ENCODE data around the gene SPATC1L.

Gene SPATC1L

DNA sequence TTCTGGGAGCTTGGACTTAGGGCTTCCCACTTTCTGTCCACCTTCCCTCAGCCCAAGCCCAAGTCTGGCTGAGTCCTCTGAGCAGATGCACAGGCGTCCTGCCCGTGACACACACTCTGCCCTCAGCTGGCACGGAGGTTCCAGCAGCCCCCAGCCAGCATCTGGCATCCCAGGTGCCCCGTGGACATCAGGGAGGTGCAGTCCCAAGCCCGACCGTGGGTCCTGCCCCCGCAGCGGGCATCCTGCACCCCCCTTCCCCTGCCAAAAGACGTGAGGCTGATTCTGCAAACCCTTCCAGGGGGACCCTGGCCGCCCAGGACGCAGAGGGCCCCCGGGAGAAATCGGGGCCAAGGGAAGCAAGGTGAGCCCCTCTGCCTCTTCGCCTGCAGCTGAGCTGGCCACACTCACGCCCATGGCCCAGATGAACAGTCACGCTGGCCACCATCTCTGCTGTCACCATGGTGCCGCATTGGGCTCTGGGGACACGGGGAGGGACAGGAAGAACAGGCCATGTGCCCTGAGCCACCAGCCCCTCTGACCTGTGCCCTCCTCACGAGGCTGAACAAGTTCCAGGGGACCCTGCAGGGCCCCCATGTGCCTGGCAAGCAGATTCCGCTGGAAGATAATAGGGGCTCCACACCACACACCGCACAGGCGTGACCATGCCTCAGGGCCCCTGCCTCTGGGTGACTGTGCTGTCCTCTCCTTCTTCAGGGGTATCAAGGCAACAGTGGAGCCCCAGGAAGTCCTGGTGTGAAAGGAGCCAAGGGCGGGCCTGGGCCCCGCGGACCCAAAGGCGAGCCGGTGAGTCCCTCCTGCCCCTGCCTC, 65.7 kb downstream of the SPATC1L start:
- peak; percentile 42 for DNase-seq

DNA sequence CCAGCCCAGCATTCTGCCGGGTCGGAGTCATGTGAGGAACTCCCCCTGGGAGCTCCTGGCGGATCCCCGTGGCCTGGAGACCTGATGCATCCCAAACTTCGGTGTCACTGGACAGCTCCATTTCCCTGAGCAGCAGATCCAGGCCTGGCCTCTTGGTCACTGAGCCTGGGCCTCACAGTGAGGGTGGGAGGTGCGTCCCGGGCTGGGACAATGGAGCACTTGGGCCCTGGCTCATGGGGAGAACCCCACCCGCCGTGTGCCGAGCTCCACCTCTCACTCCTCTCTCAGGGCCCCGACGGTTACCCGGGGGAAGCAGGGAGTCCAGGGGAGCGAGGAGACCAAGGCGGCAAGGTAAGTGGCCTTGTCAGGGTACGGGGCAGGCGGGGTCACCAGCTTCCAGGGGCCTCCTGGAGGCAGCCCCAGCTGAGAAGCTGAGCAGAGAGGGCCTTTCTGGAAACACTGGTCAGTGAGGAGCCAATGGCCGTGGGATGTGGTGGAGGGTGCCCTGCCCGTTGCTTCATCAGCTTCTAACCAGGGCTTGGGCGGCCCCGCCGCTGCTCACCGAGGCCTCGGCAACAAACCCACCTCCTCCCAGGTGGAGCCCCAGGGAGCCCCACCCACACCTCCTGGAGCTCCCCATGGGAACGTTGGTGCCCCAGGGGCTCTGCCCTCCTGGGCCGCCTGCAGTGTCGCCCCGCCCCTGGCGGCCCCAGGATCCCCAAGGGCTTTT, 66.5 kb downstream of the SPATC1L start:
- no peak for DNase-seq

DNA sequence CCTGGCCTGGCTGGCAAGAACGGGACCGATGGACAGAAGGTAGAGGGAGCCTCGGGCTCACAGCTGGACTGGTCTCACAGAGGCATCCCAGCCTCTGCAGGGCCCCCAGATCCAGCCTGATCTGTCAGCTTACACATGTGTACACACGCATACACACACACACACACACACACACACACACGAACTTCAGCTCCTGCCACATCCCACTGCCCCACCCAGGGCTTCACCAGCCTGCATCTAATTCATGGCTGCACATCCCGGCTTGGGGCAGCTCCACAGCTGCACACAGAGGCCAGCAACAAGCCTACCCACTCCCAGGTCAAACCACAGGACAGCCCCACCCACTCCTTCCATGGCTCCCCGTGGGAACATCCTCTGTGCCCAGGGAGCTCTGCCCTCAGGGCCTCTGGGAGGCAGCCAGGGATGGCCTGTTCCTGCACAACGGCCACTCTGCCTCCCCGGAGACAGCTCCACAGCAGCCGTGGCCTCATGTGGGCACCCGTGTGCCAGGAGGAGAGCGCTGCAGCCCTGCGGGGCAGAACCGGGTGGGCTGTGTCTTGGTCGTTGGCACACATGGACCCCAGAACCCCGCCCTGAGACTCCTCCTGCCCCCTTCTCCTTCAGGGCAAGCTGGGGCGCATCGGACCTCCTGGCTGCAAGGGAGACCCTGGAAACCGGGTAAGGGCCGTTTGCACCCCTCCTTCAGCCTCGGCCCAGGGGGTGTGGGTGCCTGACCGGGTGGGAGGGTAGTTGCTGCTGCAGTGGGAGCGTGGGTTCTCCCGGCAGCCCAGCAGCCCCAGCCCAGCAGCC, 67.3 kb downstream of the SPATC1L start:
- DNase-seq, result no peak

DNA sequence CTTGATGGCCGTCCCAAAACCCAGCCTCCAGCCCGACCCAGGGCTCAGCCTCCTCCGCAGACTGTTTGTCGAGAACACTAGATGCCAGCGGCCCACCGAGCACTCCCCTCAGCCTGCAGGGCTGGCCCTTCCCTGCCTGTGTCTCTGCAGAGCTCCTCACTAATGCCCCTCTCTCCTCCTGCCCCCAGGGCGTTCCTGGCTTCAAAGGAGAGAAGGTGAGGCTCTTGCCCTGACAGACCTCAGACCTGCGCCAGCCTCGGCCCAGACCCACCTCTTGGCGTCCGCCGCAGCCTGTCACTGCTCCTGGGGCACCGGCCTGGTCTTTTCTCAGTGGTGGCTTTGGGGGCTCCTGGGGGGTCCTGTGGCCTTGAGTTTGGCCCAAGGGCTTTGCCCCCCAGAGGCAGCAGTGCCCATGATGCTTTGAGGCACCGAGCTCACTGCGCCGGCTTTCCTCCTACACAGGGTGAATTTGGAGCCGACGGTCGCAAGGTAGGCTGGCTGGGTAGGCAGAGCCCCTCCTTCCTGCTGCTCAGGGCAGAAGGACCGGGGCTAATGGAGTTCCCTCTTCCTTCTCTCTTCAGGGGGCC, 68.0 kb downstream of the SPATC1L start:
- no peak for DNase-seq

DNA sequence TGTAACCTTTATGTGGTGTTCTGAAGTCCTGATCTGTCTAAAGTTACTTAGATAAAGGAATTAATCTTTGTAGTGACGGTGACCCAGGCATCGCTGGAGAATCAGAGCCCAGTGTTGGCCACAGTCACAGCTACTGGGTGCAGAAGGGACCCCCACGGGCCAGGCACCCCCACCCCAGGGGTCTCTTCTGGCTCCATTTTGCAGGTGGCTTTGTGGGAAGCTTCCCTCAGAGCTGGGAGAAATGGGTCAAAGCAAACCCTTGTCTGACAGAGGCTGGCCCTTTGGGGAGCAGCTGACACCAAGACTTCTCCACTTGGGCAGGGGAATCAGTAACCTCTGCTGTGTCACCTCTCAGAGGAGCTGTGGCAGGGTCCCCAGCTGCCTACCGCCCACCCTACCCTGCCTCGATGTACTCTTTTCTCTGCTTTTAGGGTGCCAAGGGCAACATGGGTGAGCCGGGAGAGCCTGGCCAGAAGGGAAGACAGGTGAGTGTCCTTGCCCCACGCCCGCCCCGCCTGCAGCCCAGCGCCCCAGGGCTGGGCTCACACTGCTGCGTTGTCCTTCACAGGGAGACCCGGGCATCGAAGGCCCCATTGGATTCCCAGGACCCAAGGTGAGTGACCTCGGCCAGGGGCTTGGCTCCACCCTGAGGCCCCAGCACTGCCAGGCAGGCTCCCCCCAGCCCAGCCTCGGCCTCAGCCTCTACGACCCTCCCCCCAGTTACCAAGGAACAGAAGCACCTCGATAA, 68.6 kb downstream of the SPATC1L start:
- peak; percentile 17 for DNase-seq

DNA sequence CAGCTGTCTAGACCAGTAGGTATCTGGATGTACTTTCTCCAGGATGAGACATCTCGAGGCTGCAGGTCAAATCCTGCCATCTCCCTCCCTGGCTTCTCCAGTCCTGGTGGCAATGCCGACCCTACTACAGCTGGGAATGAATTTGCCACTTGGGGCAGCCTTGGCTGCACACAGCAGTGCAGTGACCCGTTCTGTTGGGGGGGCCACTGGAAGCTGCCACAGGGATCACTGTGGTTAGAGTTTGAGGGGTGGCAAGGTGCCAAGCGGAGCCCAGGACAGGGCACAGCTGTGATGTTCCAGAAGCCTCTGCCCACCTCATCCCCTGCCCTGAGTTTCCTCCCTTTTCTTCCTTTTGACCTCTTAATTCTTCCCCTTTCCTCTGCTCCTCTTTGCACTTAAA, 69.3 kb downstream of the SPATC1L start:
- DNase-seq, result no peak

DNA sequence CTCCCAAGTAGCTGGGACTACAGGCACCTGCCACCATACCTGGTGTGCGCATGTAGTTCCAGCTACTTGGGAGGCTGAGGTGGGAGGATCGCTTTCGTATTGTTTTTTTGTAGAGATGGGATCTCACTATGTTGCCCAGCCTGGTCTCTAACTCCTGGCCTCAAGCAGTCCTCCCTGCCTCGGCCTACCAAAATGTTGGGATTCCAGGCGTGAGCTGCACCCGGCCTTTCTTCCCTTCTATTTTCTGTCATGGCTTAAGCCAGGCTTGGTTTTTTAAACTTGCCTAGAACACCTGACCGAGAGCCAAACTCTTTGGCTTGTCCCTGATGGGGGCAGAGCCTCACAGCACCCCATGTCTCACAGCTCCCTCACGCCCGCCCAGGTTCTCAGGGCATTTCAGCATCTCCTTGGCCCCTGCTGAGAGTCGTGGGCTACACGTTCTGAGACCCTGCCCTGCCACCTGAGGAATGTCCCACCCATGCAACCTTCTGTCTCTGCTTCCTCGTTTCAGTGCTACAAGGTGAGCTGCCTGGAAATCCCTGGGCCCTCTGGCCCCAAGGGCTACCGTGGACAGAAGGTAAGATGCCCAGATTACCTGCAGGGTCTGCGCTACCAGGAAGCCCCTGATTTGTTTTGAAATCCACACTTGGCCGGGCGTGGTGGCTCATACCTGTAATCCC, 70.6 kb downstream of the SPATC1L start:
- DNase-seq, result peak; percentile 29

DNA sequence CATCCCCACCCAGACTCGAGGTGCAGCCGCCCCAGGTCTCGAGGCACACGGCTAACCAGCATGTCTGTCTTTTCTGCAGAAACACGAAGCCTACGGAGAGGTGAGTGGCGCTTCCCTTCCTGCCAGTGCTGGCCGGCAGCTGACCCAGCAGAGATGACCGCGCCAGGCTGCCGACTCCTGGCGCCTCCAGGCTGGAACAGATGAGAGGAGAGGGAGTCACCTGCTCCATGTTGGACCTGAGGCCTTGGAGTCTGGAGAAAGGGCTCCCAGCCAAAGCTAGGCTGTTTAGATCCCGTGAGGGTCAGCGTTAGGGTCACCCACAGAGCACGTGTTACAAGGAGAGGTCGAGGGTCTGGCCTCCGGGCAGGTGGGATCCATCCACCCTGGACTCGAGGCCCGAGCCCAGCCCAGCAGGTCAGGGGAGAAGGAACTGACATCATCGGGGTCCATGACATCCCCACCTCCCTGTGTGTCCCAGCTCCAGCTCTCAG, 71.5 kb downstream of the SPATC1L start:
- DNase-seq, result peak; percentile 33

DNA sequence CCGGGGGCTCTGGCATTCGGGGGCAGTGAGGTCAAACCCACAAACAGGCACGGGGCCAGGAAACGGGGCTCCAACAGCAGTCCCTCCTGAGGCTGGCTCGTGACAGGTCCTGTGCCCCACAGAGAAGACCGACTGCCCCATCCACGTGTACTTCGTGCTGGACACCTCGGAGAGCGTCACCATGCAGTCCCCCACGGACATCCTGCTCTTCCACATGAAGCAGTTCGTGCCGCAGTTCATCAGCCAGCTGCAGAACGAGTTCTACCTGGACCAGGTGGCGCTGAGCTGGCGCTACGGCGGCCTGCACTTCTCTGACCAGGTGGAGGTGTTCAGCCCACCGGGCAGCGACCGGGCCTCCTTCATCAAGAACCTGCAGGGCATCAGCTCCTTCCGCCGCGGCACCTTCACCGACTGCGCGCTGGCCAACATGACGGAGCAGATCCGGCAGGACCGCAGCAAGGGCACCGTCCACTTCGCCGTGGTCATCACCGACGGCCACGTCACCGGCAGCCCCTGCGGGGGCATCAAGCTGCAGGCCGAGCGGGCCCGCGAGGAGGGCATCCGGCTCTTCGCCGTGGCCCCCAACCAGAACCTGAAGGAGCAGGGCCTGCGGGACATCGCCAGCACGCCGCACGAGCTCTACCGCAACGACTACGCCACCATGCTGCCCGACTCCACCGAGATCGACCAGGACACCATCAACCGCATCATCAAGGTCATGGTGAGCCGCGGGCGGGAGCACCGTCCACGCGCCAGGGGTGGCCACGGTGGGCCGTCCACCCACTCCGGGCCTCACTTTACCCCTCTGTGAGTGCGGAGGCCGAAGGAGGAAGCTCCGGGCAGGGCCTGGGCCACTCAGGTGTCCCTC, 72.2 kb downstream of the SPATC1L start:
- peak; percentile 36 for DNase-seq

DNA sequence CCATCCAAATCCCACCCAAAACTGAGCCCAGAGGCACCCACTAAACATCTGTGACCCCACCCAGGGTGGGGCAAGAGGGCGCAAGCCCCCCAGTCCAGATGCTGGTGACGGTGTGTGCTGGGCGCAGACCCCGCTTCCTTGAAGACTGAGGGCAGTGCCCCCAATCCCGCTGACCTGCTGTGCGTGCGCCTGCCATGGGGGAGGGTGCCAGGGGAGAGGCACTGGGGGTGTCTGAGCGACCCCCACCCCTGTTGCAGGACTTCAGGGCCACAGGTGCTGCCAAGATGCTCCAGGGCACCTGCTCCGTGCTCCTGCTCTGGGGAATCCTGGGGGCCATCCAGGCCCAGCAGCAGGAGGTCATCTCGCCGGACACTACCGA, 73.1 kb downstream of the SPATC1L start:
- DNase-seq, result no peak

Measured in activated CD8-positive, alpha-beta memory T cell treated with anti-CD3 and anti-CD28 coated beads, Interleukin-2, amount 50 U/mL, for 48 hours (primary cell).